H1 (cell line): Measurements from ENCODE around the gene FAM83F. TPM values are rescaled to one million over a fixed set of nuclear protein-coding genes. Genes with fewer than 3 reads are reported as not detected.

Experiments used
- polyA plus RNA-seq, 7 experiments: library from polyadenylated mRNA; depleted of rRNA in 3 of 7; stranded (reverse) in 5 of 7; unstranded in 2 of 7; fragments of >200 nt in 5 of 7; fragments of 200-250 nt in 2 of 7; gene quantifications; 1 replicate in 5 of 7; 2 replicates in 1 of 7; 4 replicates in 1 of 7; pipeline versions ENCODE4 v1.2.1 to v1.2.3, GENCODE V29; 2011 to 2013; ENCODE audit warnings: missing spikeins in 2 of 7, mixed read lengths in 2 of 7
- total RNA-seq: library from RNA; stranded (reverse); fragmentation: NEBNext Ultra II Directional; extraction: Animal tissue kit (Norgen Biotek cat#: 25700); gene quantifications from 2 replicates; pipeline ENCODE4 v1.2.1, GENCODE V29; 2021
- TF ChIP-seq, protein P1 (sequence below): IDR thresholded peaks from 2 replicates; pipeline ENCODE4 v1.6.1; 2011; ENCODE audit warnings: low read length, improper control_type of control experiment

Gene FAM83F
- total and polyA plus RNA-seq, 2 of the 8 experiments (the other 6 are each of a cell fraction or from before 2014, with no cell fraction given) = 8.6 to 18.9 TPM

DNA sequence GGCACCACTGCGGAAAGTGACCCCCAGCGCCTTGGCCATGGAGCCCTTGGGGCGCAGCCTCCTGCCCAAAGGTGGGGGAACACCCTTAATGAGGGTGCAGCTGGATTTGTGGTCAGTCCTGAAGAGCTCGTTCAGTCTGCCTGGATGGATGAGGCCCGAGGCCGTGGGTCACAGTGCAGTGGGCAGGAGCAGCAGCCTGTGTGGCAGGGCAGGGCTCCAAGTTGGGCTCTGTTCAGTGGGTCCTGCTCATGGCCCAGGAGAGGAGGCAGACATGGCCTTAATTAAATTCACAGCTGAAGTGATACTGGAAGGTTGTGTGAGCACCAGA, 33.3 kb downstream of the FAM83F start (continued):
- TF ChIP-seq, protein P1, sequence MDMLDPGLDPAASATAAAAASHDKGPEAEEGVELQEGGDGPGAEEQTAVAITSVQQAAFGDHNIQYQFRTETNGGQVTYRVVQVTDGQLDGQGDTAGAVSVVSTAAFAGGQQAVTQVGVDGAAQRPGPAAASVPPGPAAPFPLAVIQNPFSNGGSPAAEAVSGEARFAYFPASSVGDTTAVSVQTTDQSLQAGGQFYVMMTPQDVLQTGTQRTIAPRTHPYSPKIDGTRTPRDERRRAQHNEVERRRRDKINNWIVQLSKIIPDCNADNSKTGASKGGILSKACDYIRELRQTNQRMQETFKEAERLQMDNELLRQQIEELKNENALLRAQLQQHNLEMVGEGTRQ = no peak
